H1 (cell line): Measurements from ENCODE around the gene P2RX1. TPM values are rescaled to one million over a fixed set of nuclear protein-coding genes. Genes with fewer than 3 reads are reported as not detected.

Experiments
- CTCF ChIA-PET: fragments of 300-600 bp; sonication (Branson Sonifier 250); formaldehyde crosslinking; loops from one replicate; lab custom pipeline; 2021; ENCODE audit not compliant: partially characterized antibody; lab: Charles Lee
- POLR2A ChIA-PET: fragments of 300-600 bp; sonication (Branson Sonifier 250); formaldehyde crosslinking; loops from one replicate; lab custom pipeline; 2021; ENCODE audit warnings: inconsistent platforms; ENCODE audit not compliant: partially characterized antibody; lab: Charles Lee
- DNase-seq, 2 experiments: peaks; one replicate each; pipeline versions ENCODE4 v3.0.0 to v3.0.0-alpha.2; 2010 to 2022; ENCODE audit warnings: low spot score in 2 of 2, low read depth in 1 of 2, mixed read lengths in 1 of 2
- FAIRE-seq: peaks from 2 replicates; lab custom pipeline; 2011; peaks lifted over from hg19 to GRCh38; lab: Jason Lieb, UNC
- H2AFZ ChIP-seq: 2 replicates; pipeline ENCODE4 v1.8.1; 2012; ENCODE audit warnings: low read length, inconsistent platforms
- H2AK5ac ChIP-seq: 2 replicates; pipeline ENCODE4 v1.6.1; 2013; ENCODE audit warnings: low read depth, low read length
- H2BK120ac ChIP-seq: replicated peaks from 2 replicates; pipeline ENCODE3; 2013; ENCODE audit warnings: low read depth, low read length, inconsistent platforms
- H2BK12ac ChIP-seq: 2 replicates; pipeline ENCODE4 v1.6.1; 2013; ENCODE audit warnings: low read depth, low read length
- H2BK15ac ChIP-seq: 2 replicates; pipeline ENCODE4 v1.6.1; 2013; ENCODE audit warnings: low read length
- H2BK20ac ChIP-seq: 2 replicates; pipeline ENCODE4 v1.6.1; 2013; ENCODE audit warnings: low read length
- H2BK5ac ChIP-seq: 2 replicates; pipeline ENCODE4 v1.6.1; 2013; ENCODE audit warnings: low read depth, low read length
- H3K14ac ChIP-seq: 2 replicates; pipeline ENCODE4 v1.6.1; 2013; ENCODE audit warnings: inconsistent platforms; ENCODE audit not compliant: insufficient read length
- H3K18ac ChIP-seq: 2 replicates; pipeline ENCODE4 v1.6.1; 2013; ENCODE audit warnings: low read length; ENCODE audit errors: extremely low read depth
- H3K23ac ChIP-seq: 2 replicates; pipeline ENCODE4 v1.6.1; 2013; ENCODE audit warnings: inconsistent platforms; ENCODE audit not compliant: insufficient read length
- H3K23me2 ChIP-seq: 2 replicates; pipeline ENCODE4 v1.6.1; 2013; ENCODE audit warnings: low read depth, low read length
- H3K27ac ChIP-seq: 2 replicates; pipeline ENCODE4 v1.6.1; 2011; ENCODE audit warnings: low read depth, low read length, inconsistent platforms
- H3K27me3 ChIP-seq, 4 experiments: replicated peaks in 1 of 4; 1 replicate in 1 of 4; 2 replicates in 3 of 4; pipeline versions ENCODE4 v1.6.1 to v1.8.1; 2011 to 2013; ENCODE audit warnings: low read length in 3 of 4, mild to moderate bottlenecking in 3 of 4, inconsistent platforms in 2 of 4, mixed read lengths in 2 of 4, moderate library complexity in 1 of 4; ENCODE audit not compliant: control insufficient read depth in 3 of 4, insufficient read depth in 3 of 4; ENCODE audit errors: extremely low read depth in 1 of 4
- H3K36me3 ChIP-seq, 4 experiments: 2 replicates each; pipeline versions ENCODE4 v1.6.1 to v1.8.1; 2011 to 2013; ENCODE audit warnings: mild to moderate bottlenecking in 4 of 4, low read length in 3 of 4, moderate library complexity in 2 of 4, control low read depth in 1 of 4, inconsistent platforms in 1 of 4; ENCODE audit not compliant: insufficient read depth in 4 of 4, control insufficient read depth in 2 of 4
- H3K4ac ChIP-seq: replicated peaks from 2 replicates; pipeline ENCODE3; 2013; ENCODE audit warnings: low read length, low read depth, mixed read lengths, inconsistent platforms; ENCODE audit not compliant: insufficient read length
- H3K4me1 ChIP-seq, 4 experiments: replicated peaks in 1 of 4; 1 replicate in 1 of 4; 2 replicates in 3 of 4; pipeline versions ENCODE4 v1.6.1 to v1.8.1; 2011 to 2013; ENCODE audit warnings: low read length in 3 of 4, inconsistent platforms in 2 of 4, mixed read lengths in 1 of 4; ENCODE audit not compliant: insufficient read depth in 4 of 4, control insufficient read depth in 3 of 4
- H3K4me2 ChIP-seq, 2 experiments: 2 replicates each; pipeline versions ENCODE4 v1.6.1 to v1.8.1; 2011 to 2013; ENCODE audit warnings: low read depth in 2 of 2, low read length in 2 of 2, control low read depth in 1 of 2, inconsistent platforms in 1 of 2, mild to moderate bottlenecking in 1 of 2; ENCODE audit not compliant: insufficient read depth in 1 of 2
- H3K4me3 ChIP-seq, 4 experiments: fragments of 200-600, 300-600 bp in 1 of 4; sonication (generic), shearing (Covaris generic), sonication (Bioruptor Twin) in 1 of 4; 2 replicates each; pipeline versions ENCODE4 v1.5.1 to v1.8.1; 2011 to 2016; ENCODE audit warnings: low read length in 4 of 4, low read depth in 3 of 4, control low read depth in 2 of 4, inconsistent platforms in 2 of 4, mild to moderate bottlenecking in 2 of 4, mixed read lengths in 1 of 4, moderate library complexity in 1 of 4; ENCODE audit not compliant: insufficient read depth in 2 of 4; ENCODE audit errors: extremely low read depth in 1 of 4
- H3K56ac ChIP-seq: replicated peaks from 2 replicates; pipeline ENCODE3; 2013; ENCODE audit warnings: low read depth, mild to moderate bottlenecking, mixed read lengths, low read length, inconsistent platforms; ENCODE audit not compliant: insufficient read length
- H3K79me1 ChIP-seq: 2 replicates; pipeline ENCODE4 v1.6.1; 2013; ENCODE audit warnings: low read depth, low read length, control low read depth
- H3K79me2 ChIP-seq, 2 experiments: 2 replicates each; pipeline versions ENCODE4 v1.6.1 to v1.8.1; 2012 to 2013; ENCODE audit warnings: low read length in 2 of 2, mild to moderate bottlenecking in 2 of 2, inconsistent platforms in 1 of 2; ENCODE audit not compliant: insufficient read depth in 2 of 2, control insufficient read depth in 1 of 2
- H3K9ac ChIP-seq, 4 experiments: replicated peaks in 1 of 4; 1 replicate in 1 of 4; 2 replicates in 3 of 4; pipeline versions ENCODE4 v1.6.1 to v1.8.1; 2011 to 2013; ENCODE audit warnings: low read depth in 3 of 4, low read length in 3 of 4, control low read depth in 2 of 4, mild to moderate bottlenecking in 2 of 4, moderate library complexity in 2 of 4, inconsistent platforms in 1 of 4; ENCODE audit errors: extremely low read depth in 1 of 4
- H3K9me3 ChIP-seq, 2 experiments: 2 replicates each; pipeline versions ENCODE4 v1.6.1 to v1.8.1; 2012 to 2013; ENCODE audit warnings: mild to moderate bottlenecking in 2 of 2, moderate library complexity in 2 of 2, control low read depth in 1 of 2, inconsistent platforms in 1 of 2, low read depth in 1 of 2, low read length in 1 of 2, mixed read lengths in 1 of 2; ENCODE audit not compliant: insufficient read depth in 2 of 2
- H4K20me1 ChIP-seq, 2 experiments: replicated peaks in 1 of 2; 2 replicates each; pipeline versions ENCODE3 to v1.8.1; 2011 to 2013; ENCODE audit warnings: inconsistent platforms in 2 of 2, low read length in 2 of 2, mild to moderate bottlenecking in 1 of 2; ENCODE audit not compliant: insufficient read depth in 2 of 2, control insufficient read depth in 1 of 2
- H4K5ac ChIP-seq: 2 replicates; pipeline ENCODE4 v1.6.1; 2013; ENCODE audit warnings: low read length, low read depth, mixed read lengths, inconsistent platforms; ENCODE audit not compliant: insufficient read length
- H4K8ac ChIP-seq: 2 replicates; pipeline ENCODE4 v1.8.0; 2013; ENCODE audit warnings: mild to moderate bottlenecking, moderate library complexity, low read length, inconsistent platforms; ENCODE audit not compliant: insufficient read depth; ENCODE audit errors: extremely low read depth
- H4K91ac ChIP-seq: replicated peaks from 2 replicates; pipeline ENCODE3; 2013; ENCODE audit warnings: low read length, mixed read lengths, inconsistent platforms; ENCODE audit not compliant: insufficient read length
- ATF2 ChIP-seq: IDR thresholded peaks from 2 replicates; pipeline ENCODE4 v1.6.1; 2012; ENCODE audit warnings: low read length, inconsistent platforms
- E2F6 ChIP-seq: IDR thresholded peaks from 2 replicates; pipeline ENCODE4 v1.6.1; 2012; ENCODE audit warnings: inconsistent platforms
- GTF2F1 ChIP-seq: IDR thresholded peaks from 2 replicates; pipeline ENCODE4 v1.6.1; 2012; ENCODE audit warnings: low read depth, low read length, improper control_type of control experiment, borderline replicate concordance
- KDM4A ChIP-seq: IDR thresholded peaks from one replicate; pipeline ENCODE4 v1.7.1; 2012; ENCODE audit warnings: low read depth, mild to moderate bottlenecking, moderate library complexity, low read length, inconsistent platforms; ENCODE audit not compliant: severe bottlenecking
- KDM5A ChIP-seq: fragments of 200-600 bp; IDR thresholded peaks from 2 replicates; pipeline ENCODE4 v1.7.1; 2012; ENCODE audit warnings: mild to moderate bottlenecking, low read length, inconsistent platforms, mixed read lengths
- NRF1 ChIP-seq: IDR thresholded peaks from 2 replicates; pipeline ENCODE4 v1.6.1; 2011; ENCODE audit warnings: mild to moderate bottlenecking, low read depth, low read length, improper control_type of control experiment
- RBBP5 ChIP-seq: IDR thresholded peaks from 2 replicates; pipeline ENCODE4 v1.7.1; 2012; ENCODE audit warnings: low read depth, mild to moderate bottlenecking, inconsistent platforms, low read length, moderate library complexity, borderline replicate concordance
- SP1 ChIP-seq: IDR thresholded peaks from 2 replicates; pipeline ENCODE4 v1.6.1; 2011; ENCODE audit warnings: low read depth, low read length
- SP4 ChIP-seq: IDR thresholded peaks from 2 replicates; pipeline ENCODE4 v1.6.1; 2012; ENCODE audit warnings: low read length, inconsistent platforms
- TCF12 ChIP-seq: IDR thresholded peaks from 2 replicates; pipeline ENCODE4 v1.6.1; 2011; ENCODE audit warnings: low read depth, mild to moderate bottlenecking, low read length
- ZNF274 ChIP-seq: IDR thresholded peaks from 2 replicates; pipeline ENCODE4 v1.7.0; 2012; ENCODE audit warnings: low read length, borderline replicate concordance; ENCODE audit errors: extremely low read depth
- WGBS, 2 experiments: shearing (Covaris generic) in 1 of 2; methylation state at CpG; one replicate each; pipeline versions ENCODE4 v1.1.6 to v1.1.7; 2013 to 2015; ENCODE audit warnings: low lambda C conversion rate in 2 of 2, mixed read lengths in 2 of 2, inconsistent platforms in 1 of 2, low coverage in 1 of 2, missing lambda C conversion rate in 1 of 2; ENCODE audit not compliant: insufficient replicate concordance in 2 of 2, insufficient coverage in 1 of 2, insufficient read length in 1 of 2; ENCODE audit errors: extremely low coverage in 1 of 2, missing lambda C conversion rate in 1 of 2; 5-methylcytosine and 5-hydroxymethylcytosine counted together
- polyA plus RNA-seq, 7 experiments: library from polyadenylated mRNA; depleted of rRNA in 3 of 7; stranded (reverse) in 5 of 7; unstranded in 2 of 7; fragments of >200 nt in 5 of 7; fragments of 200-250 nt in 2 of 7; gene quantifications; 1 replicate in 5 of 7; 2 replicates in 1 of 7; 4 replicates in 1 of 7; pipeline versions ENCODE4 v1.2.1 to v1.2.3, GENCODE V29; 2011 to 2013; ENCODE audit warnings: missing spikeins in 2 of 7, mixed read lengths in 2 of 7
- total RNA-seq: library from RNA; stranded (reverse); fragmentation: NEBNext Ultra II Directional; extraction: Animal tissue kit (Norgen Biotek cat#: 25700); gene quantifications from 2 replicates; pipeline ENCODE4 v1.2.1, GENCODE V29; 2021

The P2RX1 gene
- total and polyA plus RNA-seq, 2 of the 8 experiments (the other 6 are each of a cell fraction or from before 2014, with no cell fraction given), result 0.45 to 1.1 TPM

- no peak for TF ChIP-seq SP1
- no peak for TF ChIP-seq TCF12
- no peak for TF ChIP-seq E2F6
- TF ChIP-seq ZNF274, result no peak
- no peak for TF ChIP-seq SP4
- TF ChIP-seq NRF1, result no peak
- no peak for TF ChIP-seq GTF2F1
- no peak for TF ChIP-seq KDM4A
- no peak for TF ChIP-seq KDM5A
- no peak for TF ChIP-seq RBBP5
- TF ChIP-seq ATF2, result no peak
- TF ChIP-seq, all 59 proteins: peak for 0
- no peak for FAIRE-seq
- no peaks in the 10 kb centered on the region for H3K79me1 ChIP-seq
- no peak overlapping the region for H3K23ac ChIP-seq
- no peak overlapping the region for H2AK5ac ChIP-seq
- H2BK15ac ChIP-seq, result no peak overlapping the region
- H4K8ac ChIP-seq, result no peak overlapping the region
- no peak overlapping the region for H2BK5ac ChIP-seq
- no peak overlapping the region for H3K4me3 ChIP-seq
- H2AFZ ChIP-seq, result no peak overlapping the region
- DNase-seq, result no peak
- CTCF ChIA-PET, result interaction anchor here (1.7 to 12.7 kb wide), 4 partner anchors 14 to 124 kb away, joined by 3 to 131 read pairs (median 22); partner anchors contain the start of gene NCBP3
- no peak overlapping the region for H3K4ac ChIP-seq
- H3K23me2 ChIP-seq, result no peaks in the 10 kb centered on the region
- no peak overlapping the region for H2BK120ac ChIP-seq
- no peak overlapping the region for H3K27ac ChIP-seq
- no peaks in the 10 kb centered on the region for H3K79me2 ChIP-seq
- H3K9me3 ChIP-seq, result no peaks in the 10 kb centered on the region
- H3K56ac ChIP-seq, result no peak overlapping the region
- no peak overlapping the region for H3K14ac ChIP-seq
- H3K36me3 ChIP-seq, result peaks cover 0 to 11% (median 2%) of the 10 kb centered on the region in 4 experiments; a peak in 4 of 8 replicates
- H4K91ac ChIP-seq, result no peak overlapping the region
- no peak overlapping the region for H3K4me2 ChIP-seq
- H2BK12ac ChIP-seq, result no peak overlapping the region
- H3K18ac ChIP-seq, result no peak overlapping the region
- H2BK20ac ChIP-seq, result no peak overlapping the region
- H3K4me1 ChIP-seq, result no peaks in the 10 kb centered on the region
- H3K9ac ChIP-seq, result no peak overlapping the region
- WGBS, 2 experiments, result 90% methylated on average over 8 of the region's 9 CpGs; no CpG with 5 or more reads in 1 of the 2 experiments
- peaks cover 0 to 2% of the 10 kb centered on the region in 2 experiments for H4K20me1 ChIP-seq
- H3K27me3 ChIP-seq, result no peaks in the 10 kb centered on the region
- POLR2A ChIA-PET, result interaction anchor here (1.2 to 1.6 kb wide), 2 partner anchors 9 to 15 kb away, joined by 5 to 9 read pairs; no protein-coding TSS in a partner anchor
- no peak overlapping the region for H4K5ac ChIP-seq
These were observed 56.3 kb downstream of the P2RX1 start for GRCh38 chr17:3859940-3860339.
